Peyer's patch (tissue), 4 donors: Measurements from ENCODE around the gene PALLD.

Experiments used
- POLR2A ChIP-seq, 2 donors: fragments of 450-650 bp; IDR thresholded peaks; one replicate each; pipeline ENCODE4 v1.5.1; 2017; ENCODE audit warnings: antibody characterized with exemption in 2 of 2, mild to moderate bottlenecking in 2 of 2, moderate library complexity in 2 of 2
- TF ChIP-seq, protein P1 (sequence below), 6 experiments: fragments of 450-650 bp in 4 of 6; fragments of 200-600 bp in 2 of 6; sonication (generic) in 1 of 6; IDR thresholded peaks; one replicate each; pipeline ENCODE4 v1.5.1; 2017 to 2019; ENCODE audit warnings: antibody characterized with exemption in 6 of 6, mild to moderate bottlenecking in 3 of 6, moderate library complexity in 1 of 6

DNA sequence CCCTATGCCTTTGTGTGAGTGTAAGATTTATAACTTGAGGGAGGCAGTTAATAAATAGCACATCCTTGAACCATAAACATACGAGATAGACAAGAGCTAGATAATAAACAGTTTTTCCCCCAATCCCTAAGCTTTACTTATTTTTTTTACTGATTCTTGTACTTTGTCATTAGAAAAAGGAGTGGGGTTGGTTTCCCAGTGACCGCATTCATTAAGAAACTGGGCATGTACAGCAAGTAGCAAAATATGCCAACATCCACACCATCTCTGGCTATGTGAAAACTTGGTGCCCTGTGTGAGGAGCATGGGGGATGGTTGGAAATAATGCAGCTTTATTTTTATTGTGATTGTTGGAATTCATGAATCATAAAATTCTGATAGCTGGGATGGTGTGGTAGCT lies 337.0 kb downstream of the PALLD start:
- no peak for TF ChIP-seq POLR2A (IDR thresholded peaks at IDR 0.05)
- TF ChIP-seq, protein P1, sequence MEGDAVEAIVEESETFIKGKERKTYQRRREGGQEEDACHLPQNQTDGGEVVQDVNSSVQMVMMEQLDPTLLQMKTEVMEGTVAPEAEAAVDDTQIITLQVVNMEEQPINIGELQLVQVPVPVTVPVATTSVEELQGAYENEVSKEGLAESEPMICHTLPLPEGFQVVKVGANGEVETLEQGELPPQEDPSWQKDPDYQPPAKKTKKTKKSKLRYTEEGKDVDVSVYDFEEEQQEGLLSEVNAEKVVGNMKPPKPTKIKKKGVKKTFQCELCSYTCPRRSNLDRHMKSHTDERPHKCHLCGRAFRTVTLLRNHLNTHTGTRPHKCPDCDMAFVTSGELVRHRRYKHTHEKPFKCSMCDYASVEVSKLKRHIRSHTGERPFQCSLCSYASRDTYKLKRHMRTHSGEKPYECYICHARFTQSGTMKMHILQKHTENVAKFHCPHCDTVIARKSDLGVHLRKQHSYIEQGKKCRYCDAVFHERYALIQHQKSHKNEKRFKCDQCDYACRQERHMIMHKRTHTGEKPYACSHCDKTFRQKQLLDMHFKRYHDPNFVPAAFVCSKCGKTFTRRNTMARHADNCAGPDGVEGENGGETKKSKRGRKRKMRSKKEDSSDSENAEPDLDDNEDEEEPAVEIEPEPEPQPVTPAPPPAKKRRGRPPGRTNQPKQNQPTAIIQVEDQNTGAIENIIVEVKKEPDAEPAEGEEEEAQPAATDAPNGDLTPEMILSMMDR (IDR thresholded peaks at IDR 0.05): no peak
